Measurements from ENCODE around the gene RNPEP.
"Not testable (repeated sequence)": the region's sequence is repeated elsewhere in the genome, so short reads cannot be mapped to it uniquely, and the experiment has no call there.

The RNPEP gene

GRCh38 chr1:202010180-202011015, 27.9 kb downstream of the RNPEP start, which contains the start of gene ELF3:
ELF3 (plus strand) TSS chr1:202010587; CDS start chr1:202011137, 550 bp downstream.
- DNase-seq (ENCODE audit: low read depth in 3 of 3), result no peak

GRCh38 chr1:202011994-202012393, 29.5 kb downstream of the RNPEP start:
- no peak for DNase-seq (ENCODE audit: low read depth in 3 of 3)

- no peak for DNase-seq (ENCODE audit: low read depth in 3 of 3)
These were observed 30.4 kb downstream of the RNPEP start for GRCh38 chr1:202012544-202013478.

DNA sequence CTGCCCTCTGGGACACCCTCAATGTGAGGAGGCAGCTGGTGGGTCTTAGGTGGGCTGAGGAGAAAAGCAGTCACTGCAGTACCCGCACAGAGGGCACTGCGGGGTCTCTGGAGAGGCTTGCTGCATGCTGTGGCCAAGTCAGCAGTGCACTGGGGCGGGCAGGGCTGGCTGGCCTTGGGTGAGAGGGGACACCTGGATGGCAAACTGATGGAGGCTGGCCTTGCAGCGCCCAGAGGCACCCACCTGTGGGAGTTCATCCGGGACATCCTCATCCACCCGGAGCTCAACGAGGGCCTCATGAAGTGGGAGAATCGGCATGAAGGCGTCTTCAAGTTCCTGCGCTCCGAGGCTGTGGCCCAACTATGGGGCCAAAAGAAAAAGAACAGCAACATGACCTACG, 31.2 kb downstream of the RNPEP start:
- no peak for DNase-seq (ENCODE audit: low read depth in 3 of 3)

DNA sequence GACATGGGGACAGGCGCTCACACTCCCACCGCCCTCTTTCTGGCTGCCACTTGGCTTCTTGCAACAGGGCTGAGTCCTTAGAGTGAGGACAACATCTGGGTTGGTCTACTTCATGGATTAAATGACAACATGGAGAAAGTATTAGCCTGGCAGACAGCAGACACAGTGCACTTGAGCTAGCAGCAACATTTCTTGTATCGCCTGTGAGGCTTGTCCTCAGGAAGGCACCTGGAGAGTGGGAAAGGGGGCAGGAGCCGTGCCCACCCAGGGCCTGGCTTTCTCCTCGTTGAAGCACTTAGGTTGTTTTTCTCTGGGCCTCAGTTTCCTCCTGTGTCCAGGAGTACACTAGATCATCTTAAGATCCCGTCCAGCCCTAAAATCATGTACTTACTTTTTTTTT, 31.6 kb downstream of the RNPEP start:
- no peak for DNase-seq (ENCODE audit: low read depth in 3 of 3)

GRCh38 chr1:202014915-202015661, 32.6 kb downstream of the RNPEP start:
- no peak for DNase-seq (ENCODE audit: low read depth in 3 of 3)

DNA sequence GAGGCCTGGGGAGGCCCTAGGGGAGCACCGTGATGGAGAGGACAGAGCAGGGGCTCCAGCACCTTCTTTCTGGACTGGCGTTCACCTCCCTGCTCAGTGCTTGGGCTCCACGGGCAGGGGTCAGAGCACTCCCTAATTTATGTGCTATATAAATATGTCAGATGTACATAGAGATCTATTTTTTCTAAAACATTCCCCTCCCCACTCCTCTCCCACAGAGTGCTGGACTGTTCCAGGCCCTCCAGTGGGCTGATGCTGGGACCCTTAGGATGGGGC, 33.2 kb downstream of the RNPEP start:
- no peak for DNase-seq (ENCODE audit: low read depth in 3 of 3)

DNA sequence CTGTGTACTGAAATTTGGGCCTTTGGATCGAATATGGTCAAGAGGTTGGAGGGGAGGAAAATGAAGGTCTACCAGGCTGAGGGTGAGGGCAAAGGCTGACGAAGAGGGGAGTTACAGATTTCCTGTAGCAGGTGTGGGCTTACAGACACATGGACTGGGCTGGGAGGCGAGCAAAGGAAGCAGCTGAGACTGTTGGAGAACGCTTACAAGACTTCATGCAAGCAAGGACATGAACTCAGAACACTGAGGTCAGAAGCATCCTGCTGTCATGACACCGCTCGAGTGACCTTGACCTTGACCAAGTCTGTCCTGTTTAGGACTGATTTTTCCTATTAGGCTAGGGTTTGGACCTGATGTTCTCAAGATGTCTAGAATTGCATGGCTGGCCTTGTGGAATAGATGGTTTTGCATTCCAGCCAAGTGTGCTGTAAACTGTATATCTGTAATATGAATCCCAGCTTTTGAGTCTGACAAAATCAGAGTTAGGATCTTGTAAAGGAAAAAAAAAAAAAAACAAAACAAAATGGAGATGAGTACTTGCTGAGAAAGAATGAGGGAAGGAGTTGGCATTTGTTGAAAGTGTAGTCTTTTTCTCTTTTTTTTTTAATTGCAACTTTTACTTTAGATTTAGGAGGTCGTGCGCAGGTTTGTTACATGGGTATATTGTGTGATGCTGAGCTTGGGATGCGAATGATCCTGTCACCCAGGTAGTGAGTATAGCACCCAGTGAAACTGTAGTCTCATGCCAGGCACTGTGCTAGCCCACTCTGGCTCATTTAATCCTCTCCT, 33.8 kb downstream of the RNPEP start:
- no peak for DNase-seq (ENCODE audit: low read depth in 3 of 3)

DNA sequence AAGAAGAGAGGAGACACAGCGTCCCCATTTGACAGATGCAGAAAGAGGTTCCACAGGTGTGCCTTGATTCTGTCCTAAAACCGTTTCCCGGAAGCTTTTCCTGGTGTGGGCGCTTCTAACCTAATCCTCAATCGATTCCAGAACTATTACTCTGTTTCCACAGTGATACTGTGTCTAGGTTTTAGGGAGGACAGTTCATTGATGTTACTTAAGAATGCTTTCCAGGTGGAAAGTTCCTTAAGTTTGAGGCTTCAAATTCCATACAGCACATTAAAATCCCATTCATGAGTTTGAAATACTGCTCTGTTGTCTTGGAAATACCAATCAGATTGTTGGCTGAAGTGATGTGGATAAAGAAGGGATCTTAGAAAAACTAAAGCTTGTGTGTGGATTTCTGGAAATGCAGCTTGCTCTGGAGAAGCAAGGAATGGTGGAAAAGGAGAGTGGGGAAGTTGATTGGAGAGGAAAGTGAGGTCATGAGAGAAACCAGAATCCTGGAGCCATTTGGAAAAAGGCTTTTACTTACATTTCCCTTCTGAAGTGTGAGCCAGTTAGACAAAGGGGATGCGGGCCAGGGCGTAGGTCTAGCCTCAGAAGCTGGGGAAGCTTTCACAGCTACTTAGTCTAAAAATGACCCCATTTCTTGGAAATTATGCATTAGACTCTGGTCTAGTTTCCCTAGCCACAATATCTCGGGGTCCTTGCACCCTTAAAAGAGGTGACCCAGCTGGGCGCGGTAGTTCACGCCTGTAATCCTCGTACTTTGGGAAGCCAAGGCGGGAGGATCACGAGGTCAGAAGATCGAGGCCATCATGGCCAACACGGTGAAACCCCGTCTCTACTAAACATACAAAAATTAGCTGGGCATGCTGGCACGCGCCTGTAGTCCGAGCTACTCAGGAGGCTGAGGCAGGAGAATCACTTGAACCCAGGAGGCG, 34.6 kb downstream of the RNPEP start:
- DNase-seq (ENCODE audit: low read depth in 3 of 3), result no peak

GRCh38 chr1:202017749-202018467, 35.5 kb downstream of the RNPEP start:
- no peak for DNase-seq (ENCODE audit: low read depth in 3 of 3)

- DNase-seq (ENCODE audit: low read depth in 3 of 3), result no peak
These were observed 36.2 kb downstream of the RNPEP start for GRCh38 chr1:202018468-202019234.

GRCh38 chr1:202019235-202019558, 36.7 kb downstream of the RNPEP start:
- DNase-seq (ENCODE audit: low read depth in 3 of 3), result not testable (repeated sequence)

DNA sequence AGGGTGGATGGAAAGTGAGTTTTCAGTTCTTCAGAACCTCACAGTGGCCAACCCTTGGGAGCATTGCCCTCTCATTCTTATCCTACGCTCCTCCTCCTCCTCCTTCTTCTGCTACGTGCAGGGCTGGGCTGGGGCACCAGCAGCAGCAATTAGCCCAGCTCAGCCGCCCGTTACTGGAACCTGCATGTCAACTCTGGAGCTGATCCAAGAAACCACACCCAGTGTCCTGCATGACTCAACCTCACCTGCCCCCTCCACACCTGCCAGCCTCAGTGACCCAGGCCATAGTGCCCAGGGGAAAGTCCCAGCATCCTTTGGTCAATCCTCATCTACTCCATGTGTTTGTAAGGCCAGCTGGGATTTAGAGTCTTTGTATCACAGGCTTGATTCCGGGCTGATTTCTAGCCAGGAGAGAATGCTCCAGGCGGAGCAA, 40.6 kb downstream of the RNPEP start:
- no peak for DNase-seq (ENCODE audit: low read depth in 3 of 3)

- no peak for DNase-seq (ENCODE audit: low read depth in 3 of 3)
These were observed 46.8 kb downstream of the RNPEP start for GRCh38 chr1:202029171-202029665.

- DNase-seq (ENCODE audit: low read depth in 3 of 3), result no peak
These were observed 47.3 kb downstream of the RNPEP start for GRCh38 chr1:202029727-202030126.

DNA sequence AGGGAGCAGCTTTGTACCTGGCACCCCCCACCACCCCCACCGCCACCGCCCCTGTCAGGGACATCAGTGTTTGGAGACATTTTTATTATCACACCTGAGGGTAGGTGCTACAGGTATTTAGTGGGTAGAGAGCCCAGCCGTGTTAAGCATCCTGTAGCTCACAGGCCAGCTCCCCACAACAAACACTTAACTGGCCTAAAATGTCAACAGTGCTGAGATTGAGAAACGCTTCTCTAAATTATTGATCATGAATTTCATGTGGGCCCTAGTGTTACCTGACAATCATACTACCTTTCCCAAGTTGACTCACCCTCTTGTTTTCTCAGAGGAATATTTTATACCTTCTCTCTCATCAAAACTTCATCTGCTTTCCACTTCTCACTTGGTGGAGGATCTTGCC, 49.3 kb downstream of the RNPEP start:
- DNase-seq (ENCODE audit: low read depth in 3 of 3), result no peak

- no peak for DNase-seq (ENCODE audit: low read depth in 3 of 3)
These were observed 51.8 kb downstream of the RNPEP start for GRCh38 chr1:202034149-202034682.

DNA sequence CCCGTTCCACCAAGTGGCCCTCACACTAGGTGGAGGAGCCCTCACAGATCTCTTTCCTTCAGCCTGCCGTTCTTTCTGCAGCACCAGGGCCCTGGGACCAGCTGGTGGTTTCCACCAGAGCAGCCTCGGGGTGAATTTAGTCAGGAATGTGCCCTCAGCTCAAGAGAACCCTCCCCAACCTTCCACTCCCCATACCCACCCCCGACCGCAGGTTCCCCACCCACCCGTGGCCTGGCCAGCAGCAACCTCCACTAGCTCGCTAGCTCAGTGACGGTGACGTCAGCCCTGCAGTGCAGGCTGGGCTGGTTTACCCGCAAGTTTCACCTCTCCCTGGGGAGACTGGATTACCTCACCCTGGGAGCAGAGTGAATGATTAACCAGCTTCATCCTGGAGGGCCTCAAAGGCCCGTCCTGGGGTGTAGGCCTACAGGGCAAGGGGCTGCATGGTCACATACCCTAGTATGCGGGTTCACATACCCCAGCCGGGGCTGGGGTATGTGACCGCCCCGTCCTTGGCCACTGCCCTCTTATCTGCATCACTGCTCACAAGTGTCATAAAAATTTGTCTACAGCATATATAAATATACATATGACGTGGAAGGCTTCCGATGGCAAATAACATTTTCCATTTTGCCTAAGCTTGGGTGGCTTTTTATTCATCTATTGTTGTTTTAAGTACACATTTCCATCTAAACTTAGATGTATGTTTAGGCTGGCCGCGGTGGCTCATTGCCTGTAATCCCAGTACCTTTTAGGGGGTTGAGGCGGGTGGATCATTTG, 52.4 kb downstream of the RNPEP start:
- DNase-seq (ENCODE audit: low read depth in 3 of 3), result no peak
